ENCODE measurements around the gene ECM1. TPM values are rescaled to one million over a fixed set of nuclear protein-coding genes. Genes with fewer than 3 reads are reported as not detected.

ECM1 gene
- total RNA-seq, 1 experiment from 2014 or later, result 10.3 TPM

DNA sequence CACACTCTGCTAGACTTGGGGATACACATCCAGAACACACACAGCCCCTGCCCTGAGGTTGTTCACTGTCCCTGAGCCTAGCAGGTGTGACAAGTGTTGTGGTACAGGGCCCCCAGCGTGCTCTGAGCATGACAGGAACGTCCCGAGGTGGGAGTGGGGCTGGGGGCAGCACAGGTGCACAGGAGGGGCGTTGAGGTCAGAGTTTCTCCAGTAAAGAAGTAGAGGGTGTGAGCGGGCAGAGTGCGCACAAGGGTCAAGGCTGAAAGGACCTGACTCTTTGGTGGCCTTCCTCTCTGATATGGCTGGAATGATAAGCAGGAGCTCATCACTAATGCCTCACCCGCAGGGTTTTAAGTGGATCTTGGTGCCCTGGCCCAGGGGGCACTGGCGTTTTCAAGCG is 6.4 kb downstream of the ECM1 start:
- intact Hi-C loops (cut with micrococcal nuclease; ENCODE audit: unreplicated experiment), result no loop called here
- Histone ChIP-seq H3K79me2 (ENCODE audit: low read depth) (no peaks in the 10 kb centered on the region), H3K4me2 (no peak overlapping the region), H3F3A (ENCODE audit: insufficient read depth, low read depth) (peaks cover 9% of the 10 kb centered on the region), H4K20me1 (ENCODE audit: insufficient read depth) (no peaks in the 10 kb centered on the region), H2AFZ (no peak overlapping the region), H3K27ac (no peak overlapping the region), H3K9me2 (ENCODE audit: insufficient read depth) (no peaks in the 10 kb centered on the region), H3K9me3 (ENCODE audit: insufficient read depth, low read depth) (no peaks in the 10 kb centered on the region), H3K27me3 (ENCODE audit: insufficient read depth, low read depth) (no peaks in the 10 kb centered on the region), H3K36me3 (ENCODE audit: low read depth) (no peaks in the 10 kb centered on the region), H3K4me3 (no peak overlapping the region), H3K4me1 (replicated peaks; ENCODE audit: insufficient read depth) (peaks cover 22% of the 10 kb centered on the region)
- CTCF ChIA-PET, result no interaction called here
- DNase-seq, result no peak
- no TSS peak for BruUV-seq (replicated peaks)
- POLR2A ChIA-PET (ENCODE audit: unreplicated experiment), result no interaction called here
- TF ChIP-seq CTCF (conservative IDR thresholded peaks at IDR 0.05), result no peak
- no peak for TF ChIP-seq EZH2 (IDR thresholded peaks at IDR 0.05; ENCODE audit: low read depth)

- no peaks in the 10 kb centered on the region for H3K9me2 ChIP-seq (ENCODE audit: insufficient read depth)
- no peaks in the 10 kb centered on the region for H3K79me2 ChIP-seq (ENCODE audit: low read depth)
- no peaks in the 10 kb centered on the region for H3K9me3 ChIP-seq (ENCODE audit: insufficient read depth, low read depth)
- H3F3A ChIP-seq (ENCODE audit: insufficient read depth, low read depth), result peaks cover 9% of the 10 kb centered on the region
- POLR2A ChIA-PET (ENCODE audit: unreplicated experiment), result interaction anchor here (0.6 kb wide), 1 partner anchor 19 kb away, joined by 8 read pairs; no protein-coding TSS in a partner anchor
- TSS peak; percentile 72 for BruUV-seq (replicated peaks)
- CTCF ChIA-PET, result interaction anchor here (0.5 to 0.7 kb wide), 3 partner anchors 17 to 176 kb away, joined by 3 to 6 read pairs (median 4); no protein-coding TSS in a partner anchor
- H4K20me1 ChIP-seq (ENCODE audit: insufficient read depth), result no peaks in the 10 kb centered on the region
- DNase-seq, result no peak
- H3K4me1 ChIP-seq (replicated peaks; ENCODE audit: insufficient read depth), result peaks cover 22% of the 10 kb centered on the region
- H3K27ac ChIP-seq, result no peak overlapping the region
- H3K36me3 ChIP-seq (ENCODE audit: low read depth), result no peaks in the 10 kb centered on the region
- H2AFZ ChIP-seq, result peak overlapping the region; percentile 92
- peak overlapping the region; percentile 87 for H3K4me2 ChIP-seq
- H3K4me3 ChIP-seq, result peak overlapping the region; percentile 70
- TF ChIP-seq CTCF (conservative IDR thresholded peaks at IDR 0.05) (no peak), EZH2 (IDR thresholded peaks at IDR 0.05; ENCODE audit: low read depth) (no peak)
- H3K27me3 ChIP-seq (ENCODE audit: insufficient read depth, low read depth), result no peaks in the 10 kb centered on the region
- intact Hi-C loops (cut with micrococcal nuclease; ENCODE audit: unreplicated experiment), result no loop called here
Measured at GRCh38 chr1:150514913-150515327, 7.0 kb downstream of the ECM1 start.

DNA sequence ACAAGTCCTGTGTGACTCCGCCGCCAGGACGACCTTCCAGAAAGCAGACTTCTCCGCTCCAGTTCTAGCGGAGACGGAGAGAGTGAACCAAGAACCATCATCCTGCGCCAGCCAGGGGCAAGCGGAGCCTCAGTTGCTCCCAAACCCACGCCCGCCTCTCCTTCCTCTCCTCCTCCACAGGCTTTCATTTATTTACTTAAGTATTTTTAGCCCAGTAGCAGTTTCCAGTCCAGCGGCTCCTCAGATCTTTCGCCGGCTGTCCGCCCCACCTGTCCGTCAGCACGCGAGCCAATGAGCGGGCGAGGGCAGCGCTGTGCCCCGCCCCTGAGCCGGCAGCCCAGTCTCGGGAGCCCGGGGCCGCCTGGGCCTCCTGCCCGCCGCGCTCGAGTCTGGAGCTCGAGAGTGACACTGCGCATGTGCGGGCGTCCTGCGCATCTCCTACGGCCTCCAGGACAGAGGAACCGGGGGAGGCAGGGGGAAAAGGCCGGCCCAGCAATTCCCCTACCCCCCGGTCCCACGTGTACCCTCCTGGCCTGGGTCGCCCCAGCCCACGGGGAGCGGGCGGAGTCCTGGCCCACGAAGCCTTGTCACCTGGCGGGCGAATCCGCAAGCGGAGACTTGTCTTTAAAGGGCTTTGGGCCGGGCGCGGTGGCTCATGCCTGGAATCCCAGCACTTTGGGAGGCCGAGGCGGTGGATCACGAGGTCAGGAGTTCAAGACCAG is 7.6 kb downstream of the ECM1 start, which contains the start of gene FALEC:
Gene FALEC, plus strand, starts transcription at position 425 of the 722 bp plus-strand sequence.
- peak; percentile 84 to 97 for DNase-seq
- no peaks in the 10 kb centered on the region for H3K9me2 ChIP-seq (ENCODE audit: insufficient read depth)
- no peaks in the 10 kb centered on the region for H3K79me2 ChIP-seq (ENCODE audit: low read depth)
- no peaks in the 10 kb centered on the region for H4K20me1 ChIP-seq (ENCODE audit: insufficient read depth)
- H3K4me3 ChIP-seq, result peak within 1 kb of the TSS; percentile 70
- intact Hi-C loops (cut with micrococcal nuclease; ENCODE audit: unreplicated experiment), result no loop called here
- H3K36me3 ChIP-seq (ENCODE audit: low read depth), result no peaks in the 10 kb centered on the region
- H3K9me3 ChIP-seq (ENCODE audit: insufficient read depth, low read depth), result no peaks in the 10 kb centered on the region
- ChIA-PET POLR2A (ENCODE audit: unreplicated experiment) (interaction anchor here (0.5 to 1.3 kb wide), 5 partner anchors 8 to 266 kb away, joined by 3 to 29 read pairs (median 8); partner anchors contain the start of gene ECM1), CTCF (interaction anchor here (0.5 to 0.7 kb wide), 4 partner anchors 12 to 177 kb away, joined by 3 to 6 read pairs (median 4); no protein-coding TSS in a partner anchor)
- peak within 1 kb of the TSS; percentile 92 for H2AFZ ChIP-seq
- H3K27ac ChIP-seq, result no peak within 1 kb of the TSS
- peaks cover 22% of the 10 kb centered on the region for H3K4me1 ChIP-seq (replicated peaks; ENCODE audit: insufficient read depth)
- no peaks in the 10 kb centered on the region for H3K27me3 ChIP-seq (ENCODE audit: insufficient read depth, low read depth)
- peak within 1 kb of the TSS; percentile 87 for H3K4me2 ChIP-seq
- TF ChIP-seq EZH2 (IDR thresholded peaks at IDR 0.05; ENCODE audit: low read depth) (no peak), CTCF (conservative IDR thresholded peaks at IDR 0.05) (no peak)
- BruUV-seq (replicated peaks), result no TSS peak
- H3F3A ChIP-seq (ENCODE audit: insufficient read depth, low read depth), result peaks cover 9% of the 10 kb centered on the region
